ENCODE results near the gene PARD3. TPM values are rescaled to one million over a fixed set of nuclear protein-coding genes. Genes with fewer than 3 reads are reported as not detected.
A peak's percentile ranks its signal among the peaks of the same experiment; 100 is the strongest.

Gene PARD3
- total and polyA plus RNA-seq, 2 donors (not counting 3 experiments of a cell fraction or from before 2014, with no cell fraction given) = 7.3 to 24.1 TPM

- no peaks in the 10 kb centered on the region for H4K20me1 ChIP-seq (replicated peaks; ENCODE audit: control insufficient read depth, extremely low read depth, insufficient read depth, low read length)
- dilution Hi-C loops (cut with MboI; ENCODE audit: extremely low pct_ligation_motif_present, low sequenced_read_pairs) = no loop called here
- H3K36me3 ChIP-seq (ENCODE audit: control insufficient read depth in 2 of 2, extremely low read depth in 1 of 2, insufficient read depth in 2 of 2, low read length in 2 of 2) = no peaks in the 10 kb centered on the region
- no TSS peak for BruUV-seq (replicated peaks)
- ChIA-PET POLR2A (no interaction called here), CTCF (interaction anchor here (1.2 kb wide), 1 partner anchor 9 kb away, joined by 3 read pairs; no protein-coding TSS in a partner anchor)
- H3K9me3 ChIP-seq (replicated peaks; ENCODE audit: control insufficient read depth, insufficient read depth, low read length) = no peaks in the 10 kb centered on the region
- no peak overlapping the region for H2AFZ ChIP-seq (ENCODE audit: low read depth, low read length)
- peak; percentile 93 for TF ChIP-seq GATA2 (IDR thresholded peaks at IDR 0.05; ENCODE audit: insufficient read depth, insufficient read length, low read depth, low read length)
- TF ChIP-seq, protein P1, sequence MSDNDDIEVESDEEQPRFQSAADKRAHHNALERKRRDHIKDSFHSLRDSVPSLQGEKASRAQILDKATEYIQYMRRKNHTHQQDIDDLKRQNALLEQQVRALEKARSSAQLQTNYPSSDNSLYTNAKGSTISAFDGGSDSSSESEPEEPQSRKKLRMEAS (IDR thresholded peaks at IDR 0.05; ENCODE audit: insufficient read depth, insufficient read length) = no peak
- no peak for TF ChIP-seq EZH2 (IDR thresholded peaks at IDR 0.05; ENCODE audit: borderline replicate concordance, low read depth, low read length, severe bottlenecking)
- peak; percentile 89 for TF ChIP-seq FOS (IDR thresholded peaks at IDR 0.05; ENCODE audit: borderline replicate concordance, insufficient read depth, low read length)
- peak; percentile 78 for TF ChIP-seq POLR2AphosphoS5 (IDR thresholded peaks at IDR 0.05; ENCODE audit: insufficient read depth, low read depth, low read length)
- TF ChIP-seq POLR2A (IDR thresholded peaks at IDR 0.05; ENCODE audit: low read depth, low read length) = no peak
- TF ChIP-seq MYC (IDR thresholded peaks at IDR 0.05; ENCODE audit: low read depth, low read length) = no peak
- TF ChIP-seq, protein P2, sequence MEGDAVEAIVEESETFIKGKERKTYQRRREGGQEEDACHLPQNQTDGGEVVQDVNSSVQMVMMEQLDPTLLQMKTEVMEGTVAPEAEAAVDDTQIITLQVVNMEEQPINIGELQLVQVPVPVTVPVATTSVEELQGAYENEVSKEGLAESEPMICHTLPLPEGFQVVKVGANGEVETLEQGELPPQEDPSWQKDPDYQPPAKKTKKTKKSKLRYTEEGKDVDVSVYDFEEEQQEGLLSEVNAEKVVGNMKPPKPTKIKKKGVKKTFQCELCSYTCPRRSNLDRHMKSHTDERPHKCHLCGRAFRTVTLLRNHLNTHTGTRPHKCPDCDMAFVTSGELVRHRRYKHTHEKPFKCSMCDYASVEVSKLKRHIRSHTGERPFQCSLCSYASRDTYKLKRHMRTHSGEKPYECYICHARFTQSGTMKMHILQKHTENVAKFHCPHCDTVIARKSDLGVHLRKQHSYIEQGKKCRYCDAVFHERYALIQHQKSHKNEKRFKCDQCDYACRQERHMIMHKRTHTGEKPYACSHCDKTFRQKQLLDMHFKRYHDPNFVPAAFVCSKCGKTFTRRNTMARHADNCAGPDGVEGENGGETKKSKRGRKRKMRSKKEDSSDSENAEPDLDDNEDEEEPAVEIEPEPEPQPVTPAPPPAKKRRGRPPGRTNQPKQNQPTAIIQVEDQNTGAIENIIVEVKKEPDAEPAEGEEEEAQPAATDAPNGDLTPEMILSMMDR (IDR thresholded peaks at IDR 0.05; ENCODE audit: extremely low read depth in 1 of 2, insufficient read depth in 1 of 2, low read depth in 1 of 2, low read length in 2 of 2) = no peak
- peak; percentile 42 for TF ChIP-seq JUN (IDR thresholded peaks at IDR 0.05; ENCODE audit: borderline replicate concordance, insufficient read depth, insufficient read length, low read depth)
- intact Hi-C loops (cut with micrococcal nuclease) = loop anchor here (10.0 kb wide), 2 partner anchors 380 to 920 kb away; partner anchors contain the start of gene NRP1
- H3K9me1 ChIP-seq (replicated peaks; ENCODE audit: control insufficient read depth, extremely low read depth, insufficient read depth, low read length) = no peaks in the 10 kb centered on the region
- H3K4me1 ChIP-seq (ENCODE audit: control insufficient read depth, extremely low read depth, insufficient read depth, low read length) = peaks cover 12% of the 10 kb centered on the region
- H3K27me3 ChIP-seq (ENCODE audit: control insufficient read depth in 2 of 2, insufficient read depth in 2 of 2, low read length in 2 of 2) = no peaks in the 10 kb centered on the region
- no peak overlapping the region for H3K4me3 ChIP-seq (replicated peaks in 1 of 3; ENCODE audit: insufficient read depth in 1 of 3, low read depth in 1 of 3, low read length in 3 of 3)
- peak overlapping the region; percentile 34 for H3K4me2 ChIP-seq (ENCODE audit: insufficient read depth, low read length)
- no peak overlapping the region for H3K9ac ChIP-seq (replicated peaks; ENCODE audit: extremely low read depth, insufficient read depth, low read length)
- DNase-seq (ENCODE audit: low read depth, low spot score) (peak; percentile 88), FAIRE-seq (peak; percentile 94)
- H3K27ac ChIP-seq (ENCODE audit: insufficient read depth, low read depth, low read length) = no peak overlapping the region
- H3K79me2 ChIP-seq (ENCODE audit: control insufficient read depth, insufficient read depth, low read length) = no peaks in the 10 kb centered on the region
Measured at GRCh38 chr10:34254596-34254995, 560.5 kb downstream of the PARD3 start.
